ENCODE data around the gene DRD1. TPM values are rescaled to one million over a fixed set of nuclear protein-coding genes. Genes with fewer than 3 reads are reported as not detected.

The DRD1 gene
- under 1 TPM in 2 of 3 donors, not detected in 1; under 0.01 to 0.33 TPM for total RNA-seq

- H3K4me1 ChIP-seq: peaks cover 0 to 8% of the 10 kb centered on the region in 2 donors
- TF ChIP-seq, protein P1, sequence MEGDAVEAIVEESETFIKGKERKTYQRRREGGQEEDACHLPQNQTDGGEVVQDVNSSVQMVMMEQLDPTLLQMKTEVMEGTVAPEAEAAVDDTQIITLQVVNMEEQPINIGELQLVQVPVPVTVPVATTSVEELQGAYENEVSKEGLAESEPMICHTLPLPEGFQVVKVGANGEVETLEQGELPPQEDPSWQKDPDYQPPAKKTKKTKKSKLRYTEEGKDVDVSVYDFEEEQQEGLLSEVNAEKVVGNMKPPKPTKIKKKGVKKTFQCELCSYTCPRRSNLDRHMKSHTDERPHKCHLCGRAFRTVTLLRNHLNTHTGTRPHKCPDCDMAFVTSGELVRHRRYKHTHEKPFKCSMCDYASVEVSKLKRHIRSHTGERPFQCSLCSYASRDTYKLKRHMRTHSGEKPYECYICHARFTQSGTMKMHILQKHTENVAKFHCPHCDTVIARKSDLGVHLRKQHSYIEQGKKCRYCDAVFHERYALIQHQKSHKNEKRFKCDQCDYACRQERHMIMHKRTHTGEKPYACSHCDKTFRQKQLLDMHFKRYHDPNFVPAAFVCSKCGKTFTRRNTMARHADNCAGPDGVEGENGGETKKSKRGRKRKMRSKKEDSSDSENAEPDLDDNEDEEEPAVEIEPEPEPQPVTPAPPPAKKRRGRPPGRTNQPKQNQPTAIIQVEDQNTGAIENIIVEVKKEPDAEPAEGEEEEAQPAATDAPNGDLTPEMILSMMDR (IDR thresholded peaks at IDR 0.05): peak in 1 of 3 donors; percentile 44
- TF ChIP-seq POLR2AphosphoS5 (IDR thresholded peaks at IDR 0.05): no peak
- TF ChIP-seq POLR2A (IDR thresholded peaks at IDR 0.05): no peak
- intact Hi-C loops (cut with DNase I; ENCODE audit: low total_unique reads): no loop called here
- H3K27ac ChIP-seq: no peak within 1 kb of the TSS
- H3K36me3 ChIP-seq: no peaks in the 10 kb centered on the region
- no peak for DNase-seq (ENCODE audit: low spot score in 2 of 2)
- peaks cover 0 to 59% of the 10 kb centered on the region in 2 donors for H3K27me3 ChIP-seq
- H3K9me3 ChIP-seq: no peaks in the 10 kb centered on the region
- peak within 1 kb of the TSS; percentile 20 to 57 (median 34) for H3K4me3 ChIP-seq
These were observed at the start of gene DRD1 for GRCh38 chr5:175444060-175444904. Gene DRD1 (minus strand): TSS chr5:175444182. CDS start chr5:175443099, 1,083 bp downstream.

DNA sequence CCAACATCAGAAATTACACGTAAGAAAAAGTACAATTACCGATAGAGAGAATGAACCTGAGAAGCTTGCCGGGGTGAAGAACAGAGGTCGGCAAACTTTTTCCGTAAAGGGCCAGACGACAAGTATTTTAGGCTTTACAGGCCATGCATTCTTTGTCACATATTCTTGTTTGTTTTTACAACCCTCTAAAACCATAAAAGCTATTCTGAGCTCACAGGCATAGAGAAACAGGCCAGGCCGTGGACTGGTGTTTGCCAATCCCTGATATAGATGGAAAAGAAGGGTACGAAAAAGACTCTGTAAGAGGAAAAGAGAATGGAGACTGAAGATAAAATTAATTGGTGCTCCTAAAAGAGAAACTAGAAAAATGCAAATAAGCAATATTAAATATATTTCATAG is 49.7 kb upstream of the DRD1 start:
- H3K9me3 ChIP-seq: no peaks in the 10 kb centered on the region
- H3K27ac ChIP-seq: no peak overlapping the region
- TF ChIP-seq POLR2AphosphoS5 (IDR thresholded peaks at IDR 0.05): no peak
- TF ChIP-seq, protein P1 (IDR thresholded peaks at IDR 0.05): no peak
- no peak for TF ChIP-seq POLR2A (IDR thresholded peaks at IDR 0.05)
- intact Hi-C loops (cut with DNase I; ENCODE audit: low total_unique reads): no loop called here
- no peak overlapping the region for H3K4me3 ChIP-seq
- DNase-seq (ENCODE audit: low spot score in 2 of 2): no peak
- no peaks in the 10 kb centered on the region for H3K4me1 ChIP-seq
- H3K36me3 ChIP-seq: no peaks in the 10 kb centered on the region
- no peaks in the 10 kb centered on the region for H3K27me3 ChIP-seq

DNA sequence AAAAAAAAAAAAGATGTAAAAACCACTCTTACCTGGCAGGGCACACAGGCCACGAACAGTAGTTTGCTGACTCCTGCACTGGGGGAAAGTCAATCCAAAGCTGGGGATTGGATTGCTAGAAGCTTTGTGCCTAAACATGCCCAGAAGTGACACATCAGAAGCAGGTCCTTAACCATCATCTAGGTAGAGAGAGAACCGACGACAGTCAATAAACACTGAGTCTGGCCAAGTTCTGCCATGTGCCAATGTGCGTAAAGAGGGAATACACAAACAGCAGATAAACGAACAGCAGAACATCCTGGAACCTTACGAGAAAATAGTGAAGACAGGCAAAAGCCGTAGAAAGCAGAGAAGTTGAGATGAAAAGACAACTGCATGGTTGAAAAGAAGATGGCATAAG is 49.3 kb upstream of the DRD1 start:
- TF ChIP-seq POLR2AphosphoS5 (IDR thresholded peaks at IDR 0.05) (no peak), POLR2A (IDR thresholded peaks at IDR 0.05) (no peak)
- TF ChIP-seq, protein P1 (IDR thresholded peaks at IDR 0.05): no peak
- H3K4me3 ChIP-seq: no peak overlapping the region
- H3K36me3 ChIP-seq: no peaks in the 10 kb centered on the region
- intact Hi-C loops (cut with DNase I; ENCODE audit: low total_unique reads): no loop called here
- H3K27me3 ChIP-seq: no peaks in the 10 kb centered on the region
- H3K4me1 ChIP-seq: no peaks in the 10 kb centered on the region
- H3K27ac ChIP-seq: no peak overlapping the region
- DNase-seq (ENCODE audit: low spot score in 2 of 2): no peak
- H3K9me3 ChIP-seq: no peaks in the 10 kb centered on the region

DNA sequence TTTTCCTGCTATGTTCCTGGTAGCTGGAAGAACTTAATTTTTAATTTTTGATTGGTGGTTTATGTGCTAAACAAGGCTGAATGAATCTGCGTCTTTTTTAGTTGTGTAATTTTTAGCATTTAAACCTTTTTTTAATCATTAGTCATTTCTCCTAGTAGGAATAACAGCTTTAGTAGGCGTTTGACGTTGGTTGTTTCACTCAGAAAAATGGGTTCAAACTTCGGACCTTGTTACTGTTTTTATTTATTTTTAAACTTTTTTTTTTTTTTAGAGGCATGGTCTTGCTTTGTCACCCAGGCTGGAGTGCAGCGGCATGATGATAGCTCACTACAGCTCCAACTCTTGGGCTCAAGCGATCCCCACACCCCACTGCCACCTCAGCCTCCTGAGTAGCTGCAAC is 47.2 kb upstream of the DRD1 start:
- Histone ChIP-seq H3K27me3 (no peaks in the 10 kb centered on the region), H3K36me3 (no peaks in the 10 kb centered on the region), H3K27ac (no peak overlapping the region), H3K4me3 (no peak overlapping the region), H3K9me3 (no peaks in the 10 kb centered on the region), H3K4me1 (no peaks in the 10 kb centered on the region)
- intact Hi-C loops (cut with DNase I; ENCODE audit: low total_unique reads): no loop called here
- no peak for TF ChIP-seq POLR2A (IDR thresholded peaks at IDR 0.05)
- TF ChIP-seq, protein P1 (IDR thresholded peaks at IDR 0.05): no peak
- TF ChIP-seq POLR2AphosphoS5 (IDR thresholded peaks at IDR 0.05): no peak
- no peak for DNase-seq (ENCODE audit: low spot score in 2 of 2)

DNA sequence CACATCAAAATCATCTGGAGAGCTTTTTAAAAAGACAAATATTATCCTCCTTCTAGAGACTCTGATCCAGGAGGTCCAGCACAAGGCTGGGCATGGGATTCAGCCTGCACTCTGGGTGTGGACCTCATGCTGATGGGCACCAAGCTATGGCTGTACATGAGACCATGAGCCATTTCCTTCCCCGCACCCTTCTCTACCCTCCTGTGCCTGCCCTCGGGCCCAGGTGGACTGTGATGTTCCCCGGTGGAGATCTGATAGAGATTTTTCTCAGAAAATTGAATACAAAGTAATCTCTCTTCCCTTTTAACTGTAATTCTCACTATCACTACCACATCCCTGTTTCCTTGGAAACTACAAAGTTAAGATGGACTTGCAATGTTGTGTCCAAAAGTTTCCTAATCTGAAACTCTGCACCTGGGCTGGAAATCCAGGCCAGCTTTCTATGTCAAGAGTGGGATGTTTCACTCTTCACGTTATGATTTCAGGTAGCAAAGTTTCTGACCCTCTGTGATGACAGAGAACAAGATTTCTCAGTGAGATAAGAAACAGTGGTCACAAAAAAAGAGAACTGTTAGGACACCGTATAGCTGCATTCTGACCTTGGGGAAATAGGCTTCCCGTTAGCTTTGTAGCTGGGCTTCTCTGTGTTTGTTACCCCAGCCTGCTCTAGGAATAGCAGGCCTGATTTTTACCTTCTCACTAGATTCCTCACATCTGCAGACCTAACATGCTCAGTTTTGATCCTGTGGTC is 45.9 kb upstream of the DRD1 start:
- intact Hi-C loops (cut with DNase I; ENCODE audit: low total_unique reads): no loop called here
- TF ChIP-seq POLR2A (IDR thresholded peaks at IDR 0.05) (no peak), POLR2AphosphoS5 (IDR thresholded peaks at IDR 0.05) (no peak)
- TF ChIP-seq, protein P1 (IDR thresholded peaks at IDR 0.05): no peak
- Histone ChIP-seq H3K4me3 (no peak overlapping the region), H3K36me3 (no peaks in the 10 kb centered on the region), H3K9me3 (no peaks in the 10 kb centered on the region), H3K27me3 (no peaks in the 10 kb centered on the region), H3K27ac (no peak overlapping the region), H3K4me1 (no peaks in the 10 kb centered on the region)
- DNase-seq (ENCODE audit: low spot score in 2 of 2): no peak
